ENCODE results near the gene IGSF3.
"Not testable (repeated sequence)": the region's sequence is repeated elsewhere in the genome, so short reads cannot be mapped to it uniquely, and the experiment has no call there.

IGSF3 gene

DNA sequence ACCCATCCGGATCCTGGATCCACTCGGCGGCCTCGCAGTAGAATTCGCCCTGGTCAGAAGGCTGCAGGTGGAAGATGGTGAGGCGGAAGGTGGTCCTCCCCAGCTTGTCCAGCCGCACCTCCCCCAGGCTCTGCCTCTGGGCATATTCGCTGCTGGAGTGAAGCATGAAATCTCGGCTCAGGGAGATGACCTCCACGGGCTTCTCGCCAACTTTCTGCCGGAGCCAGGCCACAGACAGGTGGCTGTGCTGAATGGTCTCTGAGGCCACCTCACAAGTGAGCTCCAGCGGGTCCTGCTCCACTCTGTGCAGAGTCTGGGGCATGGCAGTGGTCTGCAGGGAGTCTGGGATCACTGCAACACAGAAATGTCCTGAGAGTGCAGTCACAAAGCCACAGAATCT, 53.7 kb downstream of the IGSF3 start:
- not testable (repeated sequence) for H3K79me2 ChIP-seq (ENCODE audit: control insufficient read depth, insufficient read depth, low read length, unreplicated experiment); H3K27me3 ChIP-seq (ENCODE audit: insufficient read depth, low read length); H2AFZ ChIP-seq (ENCODE audit: low read length, unreplicated experiment); H3K27ac ChIP-seq (ENCODE audit: low read depth, low read length); H3K4me3 ChIP-seq (ENCODE audit: low read depth, low read length); H3K36me3 ChIP-seq (ENCODE audit: insufficient read depth, low read length); H3K4me1 ChIP-seq (ENCODE audit: control insufficient read depth, insufficient read depth, low read length, unreplicated experiment)

DNA sequence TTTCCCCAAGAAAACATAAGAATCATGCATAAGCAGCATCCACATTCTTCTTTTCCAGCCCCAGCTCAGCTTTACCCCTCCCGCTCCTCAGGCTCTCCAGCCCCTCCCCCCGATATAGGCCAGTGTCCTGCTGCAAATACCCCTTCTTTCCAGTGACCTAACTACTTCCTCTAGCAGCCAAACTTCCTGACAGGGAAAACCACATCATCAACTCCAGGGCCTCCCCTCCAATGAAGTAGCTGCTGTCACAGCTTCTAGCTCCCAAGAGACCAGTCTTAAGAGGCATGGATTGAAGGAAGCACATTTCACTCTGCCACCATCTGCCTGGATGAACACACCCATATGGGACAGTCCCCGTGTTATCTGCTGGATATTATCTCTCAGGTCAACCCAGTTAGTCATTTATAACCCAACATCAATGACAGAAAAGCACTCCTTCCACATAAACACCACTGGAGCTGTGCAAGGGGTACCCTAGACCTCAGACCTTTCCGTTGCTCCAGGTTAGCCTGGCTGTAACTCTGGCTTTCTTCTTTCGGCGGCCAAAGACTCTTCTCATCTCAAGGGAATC, 57.6 kb downstream of the IGSF3 start:
- H3K36me3 ChIP-seq (ENCODE audit: insufficient read depth, low read length); H3K27me3 ChIP-seq (ENCODE audit: insufficient read depth, low read length); H3K27ac ChIP-seq (ENCODE audit: low read depth, low read length): not testable (repeated sequence)

DNA sequence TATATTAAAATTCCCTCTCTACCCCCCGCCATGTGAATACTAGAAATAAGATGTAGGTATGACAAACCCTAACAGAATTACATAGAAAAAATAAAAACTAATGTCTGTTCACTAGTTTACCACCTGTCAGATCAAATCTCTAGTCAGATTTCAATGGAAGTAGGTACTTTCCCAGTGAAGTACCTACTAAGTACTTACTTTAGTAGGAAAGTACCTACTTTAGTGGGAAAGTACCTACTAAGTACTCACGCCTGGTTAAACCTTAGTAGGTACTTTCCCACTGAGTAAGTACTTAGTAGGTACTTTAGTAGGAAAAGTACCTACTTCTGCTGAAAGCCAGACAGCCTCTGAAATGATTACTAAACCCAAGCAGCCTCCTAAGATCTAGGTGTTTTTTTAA, 58.7 kb downstream of the IGSF3 start:
- not testable (repeated sequence) for H3K27me3 ChIP-seq (ENCODE audit: insufficient read depth, low read length); H3K79me2 ChIP-seq (ENCODE audit: control insufficient read depth, insufficient read depth, low read length, unreplicated experiment); H3K4me1 ChIP-seq (ENCODE audit: control insufficient read depth, insufficient read depth, low read length, unreplicated experiment); H2AFZ ChIP-seq (ENCODE audit: low read length, unreplicated experiment); H3K36me3 ChIP-seq (ENCODE audit: insufficient read depth, low read length); H3K27ac ChIP-seq (ENCODE audit: low read depth, low read length); H3K4me3 ChIP-seq (ENCODE audit: low read depth, low read length)

More for the DNA sequence above, 57.6 kb downstream of the IGSF3 start:
- H3K4me3 ChIP-seq (ENCODE audit: low read depth, low read length); H2AFZ ChIP-seq (ENCODE audit: low read length, unreplicated experiment); H3K79me2 ChIP-seq (ENCODE audit: control insufficient read depth, insufficient read depth, low read length, unreplicated experiment); H3K4me1 ChIP-seq (ENCODE audit: control insufficient read depth, insufficient read depth, low read length, unreplicated experiment): not testable (repeated sequence)

DNA sequence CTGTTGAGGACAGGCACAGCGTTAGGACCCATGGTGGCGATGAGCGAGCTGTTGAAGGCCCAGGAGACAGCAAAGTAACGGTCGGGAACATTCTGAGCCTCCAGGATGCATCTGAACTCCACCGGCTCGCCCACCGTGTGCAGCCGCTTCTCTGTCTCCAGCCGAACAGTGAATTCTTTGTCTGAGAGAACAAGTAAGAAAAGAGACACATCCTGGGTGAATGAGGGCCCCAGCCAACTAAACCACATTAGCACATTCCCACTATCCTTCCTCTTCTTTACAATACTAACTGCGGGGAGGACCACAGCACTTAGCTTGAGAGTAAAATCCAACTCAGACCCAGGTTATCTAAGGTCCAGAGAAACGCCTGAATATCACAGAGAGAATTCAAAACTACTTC, 59.4 kb downstream of the IGSF3 start:
- not testable (repeated sequence) for H3K36me3 ChIP-seq (ENCODE audit: insufficient read depth, low read length); H3K27ac ChIP-seq (ENCODE audit: low read depth, low read length); H2AFZ ChIP-seq (ENCODE audit: low read length, unreplicated experiment); H3K4me3 ChIP-seq (ENCODE audit: low read depth, low read length); H3K79me2 ChIP-seq (ENCODE audit: control insufficient read depth, insufficient read depth, low read length, unreplicated experiment); H3K27me3 ChIP-seq (ENCODE audit: insufficient read depth, low read length); H3K4me1 ChIP-seq (ENCODE audit: control insufficient read depth, insufficient read depth, low read length, unreplicated experiment)

DNA sequence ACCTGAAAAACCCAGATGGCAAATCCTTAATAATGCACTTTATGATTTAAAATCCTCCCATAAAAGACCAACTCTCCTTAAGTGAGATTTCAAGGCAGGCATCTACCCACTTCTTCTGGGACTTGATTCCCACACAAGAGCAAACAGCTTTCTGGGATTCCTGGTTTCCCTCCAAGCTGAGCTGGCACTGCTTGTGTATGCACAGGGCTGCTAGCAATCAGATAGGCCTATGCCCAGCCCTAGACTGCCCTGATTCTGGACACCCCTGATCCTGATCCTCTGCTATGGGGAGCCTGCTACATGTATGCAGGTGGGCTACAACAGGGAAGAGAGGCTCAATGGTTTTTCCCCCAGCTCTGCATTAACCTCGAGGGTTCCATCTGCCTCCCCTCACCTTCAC, 60.1 kb downstream of the IGSF3 start:
- H3K27ac ChIP-seq (ENCODE audit: low read depth, low read length); H3K36me3 ChIP-seq (ENCODE audit: insufficient read depth, low read length); H3K4me1 ChIP-seq (ENCODE audit: control insufficient read depth, insufficient read depth, low read length, unreplicated experiment); H3K4me3 ChIP-seq (ENCODE audit: low read depth, low read length); H3K27me3 ChIP-seq (ENCODE audit: insufficient read depth, low read length); H3K79me2 ChIP-seq (ENCODE audit: control insufficient read depth, insufficient read depth, low read length, unreplicated experiment); H2AFZ ChIP-seq (ENCODE audit: low read length, unreplicated experiment): not testable (repeated sequence)

DNA sequence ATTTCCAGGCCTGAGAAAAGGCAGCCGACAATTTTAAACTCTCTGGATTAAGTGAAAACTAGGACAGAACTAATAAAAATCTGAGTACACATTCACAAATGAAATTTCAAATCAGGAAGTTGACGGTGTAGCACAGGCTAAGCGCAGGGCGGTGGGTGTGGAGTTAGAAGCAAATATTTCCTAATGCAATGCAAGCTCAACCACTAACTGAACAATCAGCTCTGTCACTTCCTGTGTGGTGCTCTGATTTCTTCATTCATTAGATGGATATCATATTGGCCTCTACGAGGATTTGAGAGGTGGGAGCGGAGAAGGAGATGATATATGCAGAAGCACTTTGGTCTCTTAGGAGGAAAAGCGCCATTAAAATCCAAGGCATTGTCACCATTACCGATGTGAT, 61.5 kb downstream of the IGSF3 start:
- not testable (repeated sequence) for H3K79me2 ChIP-seq (ENCODE audit: control insufficient read depth, insufficient read depth, low read length, unreplicated experiment); H3K36me3 ChIP-seq (ENCODE audit: insufficient read depth, low read length); H3K4me3 ChIP-seq (ENCODE audit: low read depth, low read length); H2AFZ ChIP-seq (ENCODE audit: low read length, unreplicated experiment); H3K4me1 ChIP-seq (ENCODE audit: control insufficient read depth, insufficient read depth, low read length, unreplicated experiment); H3K27me3 ChIP-seq (ENCODE audit: insufficient read depth, low read length); H3K27ac ChIP-seq (ENCODE audit: low read depth, low read length)

DNA sequence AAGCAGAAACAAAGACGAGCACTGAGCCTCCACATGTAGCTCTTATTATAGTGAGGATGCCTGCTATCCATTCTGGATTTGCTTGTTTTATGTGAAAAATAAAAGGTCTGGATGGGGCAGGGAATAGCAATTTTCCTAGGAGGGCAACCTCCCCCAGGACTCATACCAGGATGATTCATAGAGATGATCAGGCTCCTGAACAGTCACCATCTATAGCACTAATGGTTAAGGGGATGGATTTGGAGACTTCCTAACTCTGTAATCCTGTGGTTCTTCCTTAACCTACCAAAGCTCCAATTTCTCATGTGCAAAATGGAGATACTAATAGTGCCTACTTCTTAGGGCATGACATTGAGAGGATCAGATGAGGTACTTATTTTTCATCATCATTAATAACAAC, 62.2 kb downstream of the IGSF3 start:
- H3K27ac ChIP-seq (ENCODE audit: low read depth, low read length) = no peak overlapping the region

DNA sequence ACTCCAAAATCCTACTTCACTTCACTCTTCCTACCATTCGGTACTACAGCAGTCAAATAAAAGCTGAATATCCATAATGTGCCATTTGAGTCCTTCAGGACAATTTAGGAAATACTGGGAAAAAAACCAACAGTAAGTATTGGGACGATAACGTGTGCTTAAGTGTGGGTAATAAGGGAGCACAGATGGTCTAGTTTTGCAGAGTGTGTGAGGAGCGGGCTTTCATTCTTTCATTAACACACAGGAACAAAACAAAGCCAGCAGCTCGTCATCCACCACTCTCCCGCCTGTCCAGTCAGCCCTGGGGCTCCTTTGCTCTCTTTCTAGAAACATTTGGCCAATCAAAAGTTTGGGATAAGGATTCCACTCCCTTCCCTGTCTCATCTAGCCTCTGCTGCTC, 63.1 kb downstream of the IGSF3 start:
- H3K27me3 ChIP-seq (ENCODE audit: insufficient read depth, low read length); H3K4me1 ChIP-seq (ENCODE audit: control insufficient read depth, insufficient read depth, low read length, unreplicated experiment); H3K27ac ChIP-seq (ENCODE audit: low read depth, low read length); H2AFZ ChIP-seq (ENCODE audit: low read length, unreplicated experiment); H3K4me3 ChIP-seq (ENCODE audit: low read depth, low read length); H3K36me3 ChIP-seq (ENCODE audit: insufficient read depth, low read length); H3K79me2 ChIP-seq (ENCODE audit: control insufficient read depth, insufficient read depth, low read length, unreplicated experiment): not testable (repeated sequence)

More for the DNA sequence above, 62.2 kb downstream of the IGSF3 start:
- no peak overlapping the region for H3K4me3 ChIP-seq (ENCODE audit: low read depth, low read length)
- H3K36me3 ChIP-seq (ENCODE audit: insufficient read depth, low read length) = no peaks in the 10 kb centered on the region
- H3K27me3 ChIP-seq (ENCODE audit: insufficient read depth, low read length) = no peaks in the 10 kb centered on the region
- no peaks in the 10 kb centered on the region for H3K79me2 ChIP-seq (ENCODE audit: control insufficient read depth, insufficient read depth, low read length, unreplicated experiment)
- no peaks in the 10 kb centered on the region for H3K4me1 ChIP-seq (ENCODE audit: control insufficient read depth, insufficient read depth, low read length, unreplicated experiment)
- no peak overlapping the region for H2AFZ ChIP-seq (ENCODE audit: low read length, unreplicated experiment)

DNA sequence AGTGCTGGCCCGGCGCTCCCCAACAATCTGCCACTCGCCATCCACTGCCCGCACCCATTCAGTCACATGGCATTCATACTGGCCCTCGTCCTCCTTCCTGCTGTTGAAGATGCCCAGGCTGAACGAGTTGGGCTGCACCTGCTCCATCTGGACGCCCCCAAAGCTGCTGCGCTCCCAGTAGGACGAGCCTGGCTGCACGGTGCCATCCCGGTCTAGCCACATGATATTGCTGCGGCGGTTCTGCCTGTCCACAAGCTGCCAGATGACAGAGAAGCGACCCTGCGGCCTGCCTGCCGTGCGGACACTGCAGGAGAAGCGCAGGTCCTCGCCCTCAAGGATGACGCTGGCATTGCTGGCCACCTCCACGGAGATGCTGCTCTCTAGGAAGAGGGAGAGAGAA, 63.9 kb downstream of the IGSF3 start:
- H3K4me1 ChIP-seq (ENCODE audit: control insufficient read depth, insufficient read depth, low read length, unreplicated experiment); H3K79me2 ChIP-seq (ENCODE audit: control insufficient read depth, insufficient read depth, low read length, unreplicated experiment); H3K27ac ChIP-seq (ENCODE audit: low read depth, low read length); H3K4me3 ChIP-seq (ENCODE audit: low read depth, low read length); H2AFZ ChIP-seq (ENCODE audit: low read length, unreplicated experiment); H3K36me3 ChIP-seq (ENCODE audit: insufficient read depth, low read length); H3K27me3 ChIP-seq (ENCODE audit: insufficient read depth, low read length): not testable (repeated sequence)

DNA sequence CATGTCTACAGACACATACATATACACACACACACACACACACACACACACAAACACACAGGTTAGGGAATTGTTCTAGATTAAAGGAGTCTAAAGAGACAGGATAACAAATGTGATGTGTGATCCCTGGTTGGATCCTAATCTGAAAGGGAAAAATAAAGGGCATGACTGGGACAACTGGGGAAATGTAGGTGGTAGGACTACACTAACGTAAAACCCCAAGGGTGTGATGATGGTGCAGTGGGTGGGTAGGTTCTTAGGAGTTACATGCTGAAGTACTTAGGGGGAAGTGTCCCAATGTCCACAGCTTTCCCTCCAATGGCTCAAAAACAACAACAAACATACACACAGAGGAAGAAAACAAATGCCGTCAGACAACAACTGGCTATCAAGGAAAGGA, 68.2 kb downstream of the IGSF3 start:
- not testable (repeated sequence) for H3K27me3 ChIP-seq (ENCODE audit: insufficient read depth, low read length); H3K4me1 ChIP-seq (ENCODE audit: control insufficient read depth, insufficient read depth, low read length, unreplicated experiment); H2AFZ ChIP-seq (ENCODE audit: low read length, unreplicated experiment); H3K4me3 ChIP-seq (ENCODE audit: low read depth, low read length); H3K79me2 ChIP-seq (ENCODE audit: control insufficient read depth, insufficient read depth, low read length, unreplicated experiment); H3K36me3 ChIP-seq (ENCODE audit: insufficient read depth, low read length); H3K27ac ChIP-seq (ENCODE audit: low read depth, low read length)

DNA sequence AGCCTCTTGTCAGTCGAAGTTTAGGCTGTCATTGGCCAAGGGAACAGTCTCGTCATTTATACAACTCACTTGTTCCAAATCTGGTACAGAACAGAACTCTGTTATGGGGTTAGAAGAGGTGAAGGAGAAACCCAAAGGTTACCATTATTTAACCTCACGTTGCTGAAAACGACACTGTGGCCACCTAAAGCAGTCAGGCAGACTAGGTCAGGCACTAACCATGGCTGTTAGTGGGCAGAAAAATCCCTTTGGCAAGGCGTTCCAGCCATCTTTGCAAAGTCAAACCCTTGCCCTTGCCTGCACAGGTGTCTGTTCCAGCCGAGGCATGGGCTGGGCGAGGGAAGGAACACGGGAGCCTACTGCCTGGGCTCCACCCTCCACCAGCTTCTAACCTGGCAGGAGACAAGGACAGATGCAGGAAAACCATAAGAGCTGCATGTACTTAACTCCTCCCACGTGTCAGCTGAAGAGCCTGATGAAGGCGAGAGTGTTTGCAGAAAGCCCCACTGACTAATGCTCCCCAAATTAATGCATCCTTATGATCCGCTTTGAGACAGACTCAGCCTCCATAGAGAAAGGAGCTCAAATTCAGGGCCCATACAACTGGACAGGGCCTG, 69.0 kb downstream of the IGSF3 start:
- not testable (repeated sequence) for H3K36me3 ChIP-seq (ENCODE audit: insufficient read depth, low read length); H3K4me1 ChIP-seq (ENCODE audit: control insufficient read depth, insufficient read depth, low read length, unreplicated experiment); H3K27ac ChIP-seq (ENCODE audit: low read depth, low read length); H3K79me2 ChIP-seq (ENCODE audit: control insufficient read depth, insufficient read depth, low read length, unreplicated experiment); H2AFZ ChIP-seq (ENCODE audit: low read length, unreplicated experiment); H3K4me3 ChIP-seq (ENCODE audit: low read depth, low read length); H3K27me3 ChIP-seq (ENCODE audit: insufficient read depth, low read length)

Measured in ACC112 (cell line).